Muscle layer of duodenum (tissue), 2 donors: ENCODE measurements around the gene LMX1A.

ENCODE experiments used
- H3K27ac ChIP-seq: one replicate; pipeline ENCODE4 v1.7.0; 2013; ENCODE audit warnings: mild to moderate bottlenecking, low read length
- H3K27me3 ChIP-seq: one replicate; pipeline ENCODE4 v1.7.0; 2013; ENCODE audit warnings: low read depth, mild to moderate bottlenecking, control low read depth, low read length
- H3K36me3 ChIP-seq, 2 donors: one replicate each; pipeline ENCODE4 v1.7.0; 2013; ENCODE audit warnings: low read length in 2 of 2, control low read depth in 1 of 2, mild to moderate bottlenecking in 1 of 2; ENCODE audit not compliant: insufficient read depth in 2 of 2, control insufficient read depth in 1 of 2
- H3K4me1 ChIP-seq, 2 donors: one replicate each; pipeline ENCODE4 v1.7.0; 2013; ENCODE audit warnings: low read length in 2 of 2, mild to moderate bottlenecking in 2 of 2, control low read depth in 1 of 2, moderate library complexity in 1 of 2; ENCODE audit not compliant: insufficient read depth in 2 of 2, control insufficient read depth in 1 of 2
- H3K4me3 ChIP-seq, 2 donors: one replicate each; pipeline ENCODE4 v1.7.0; 2013; ENCODE audit warnings: low read length in 2 of 2, low read depth in 1 of 2, mild to moderate bottlenecking in 1 of 2
- H3K9me3 ChIP-seq, 2 donors: one replicate each; pipeline ENCODE4 v1.7.0; 2013; ENCODE audit warnings: low read length in 2 of 2, control low read depth in 1 of 2, mild to moderate bottlenecking in 1 of 2; ENCODE audit not compliant: control insufficient read depth in 1 of 2
- donor health status: healthy.

LMX1A gene

GRCh38 chr1:165254376-165254775 lies 102.1 kb downstream of the LMX1A start:
- Histone ChIP-seq H3K27ac (no peak overlapping the region), H3K9me3 (no peaks in the 10 kb centered on the region), H3K36me3 (no peaks in the 10 kb centered on the region), H3K4me1 (no peaks in the 10 kb centered on the region), H3K4me3 (no peak overlapping the region), H3K27me3 (no peaks in the 10 kb centered on the region)

GRCh38 chr1:165253818-165254254 lies 102.7 kb downstream of the LMX1A start:
- no peaks in the 10 kb centered on the region for H3K9me3 ChIP-seq
- no peaks in the 10 kb centered on the region for H3K27me3 ChIP-seq
- H3K36me3 ChIP-seq, result no peaks in the 10 kb centered on the region
- H3K4me1 ChIP-seq, result no peaks in the 10 kb centered on the region
- H3K4me3 ChIP-seq, result no peak overlapping the region
- no peak overlapping the region for H3K27ac ChIP-seq

GRCh38 chr1:165248969-165249571 lies 107.4 kb downstream of the LMX1A start:
- H3K27ac ChIP-seq, result no peak overlapping the region
- H3K4me3 ChIP-seq, result no peak overlapping the region
- no peaks in the 10 kb centered on the region for H3K4me1 ChIP-seq
- H3K27me3 ChIP-seq, result no peaks in the 10 kb centered on the region
- no peaks in the 10 kb centered on the region for H3K9me3 ChIP-seq
- no peaks in the 10 kb centered on the region for H3K36me3 ChIP-seq

- no peak overlapping the region for H3K27ac ChIP-seq
- no peak overlapping the region for H3K4me3 ChIP-seq
- H3K9me3 ChIP-seq, result no peaks in the 10 kb centered on the region
- no peaks in the 10 kb centered on the region for H3K36me3 ChIP-seq
- H3K27me3 ChIP-seq, result no peaks in the 10 kb centered on the region
- peaks cover 0 to 5% of the 10 kb centered on the region in 2 donors for H3K4me1 ChIP-seq
Observed at GRCh38 chr1:165241952-165242351, 114.6 kb downstream of the LMX1A start.

- Histone ChIP-seq H3K4me3 (no peak overlapping the region), H3K9me3 (no peaks in the 10 kb centered on the region), H3K36me3 (no peaks in the 10 kb centered on the region), H3K4me1 (peaks cover 0 to 5% of the 10 kb centered on the region in 2 donors), H3K27me3 (no peaks in the 10 kb centered on the region), H3K27ac (no peak overlapping the region)
Observed at GRCh38 chr1:165241321-165241720, 115.2 kb downstream of the LMX1A start.

- Histone ChIP-seq H3K4me3 (no peak overlapping the region), H3K9me3 (no peaks in the 10 kb centered on the region), H3K36me3 (no peaks in the 10 kb centered on the region), H3K4me1 (peaks cover 0 to 12% of the 10 kb centered on the region in 2 donors), H3K27me3 (no peaks in the 10 kb centered on the region), H3K27ac (no peak overlapping the region)
Observed at GRCh38 chr1:165240492-165240891, 116.0 kb downstream of the LMX1A start.

- no peaks in the 10 kb centered on the region for H3K9me3 ChIP-seq
- H3K36me3 ChIP-seq, result no peaks in the 10 kb centered on the region
- H3K4me1 ChIP-seq, result peaks cover 0 to 16% of the 10 kb centered on the region in 2 donors
- no peak overlapping the region for H3K4me3 ChIP-seq
- H3K27ac ChIP-seq, result no peak overlapping the region
- H3K27me3 ChIP-seq, result peaks cover 5% of the 10 kb centered on the region
Observed at GRCh38 chr1:165239873-165240272, 116.6 kb downstream of the LMX1A start.

GRCh38 chr1:165235777-165236291 lies 120.7 kb downstream of the LMX1A start:
- H3K9me3 ChIP-seq, result no peaks in the 10 kb centered on the region
- no peak overlapping the region for H3K27ac ChIP-seq
- peaks cover 9% of the 10 kb centered on the region for H3K27me3 ChIP-seq
- peaks cover 0 to 16% of the 10 kb centered on the region in 2 donors for H3K4me1 ChIP-seq
- peak overlapping the region; percentile 35 to 69 for H3K4me3 ChIP-seq
- H3K36me3 ChIP-seq, result no peaks in the 10 kb centered on the region

GRCh38 chr1:165235155-165235776 lies 121.2 kb downstream of the LMX1A start:
- Histone ChIP-seq H3K4me3 (peak overlapping the region; percentile 35 to 69), H3K27ac (no peak overlapping the region), H3K27me3 (peaks cover 9% of the 10 kb centered on the region), H3K36me3 (no peaks in the 10 kb centered on the region), H3K4me1 (peaks cover 0 to 11% of the 10 kb centered on the region in 2 donors), H3K9me3 (no peaks in the 10 kb centered on the region)

- Histone ChIP-seq H3K9me3 (no peaks in the 10 kb centered on the region), H3K27me3 (peaks cover 9% of the 10 kb centered on the region), H3K4me3 (no peak overlapping the region), H3K4me1 (peaks cover 0 to 11% of the 10 kb centered on the region in 2 donors), H3K36me3 (no peaks in the 10 kb centered on the region), H3K27ac (no peak overlapping the region)
Observed at GRCh38 chr1:165234149-165234548, 122.4 kb downstream of the LMX1A start.

GRCh38 chr1:165228676-165229075 lies 127.8 kb downstream of the LMX1A start:
- Histone ChIP-seq H3K27ac (no peak overlapping the region), H3K4me3 (no peak overlapping the region), H3K9me3 (no peaks in the 10 kb centered on the region), H3K36me3 (no peaks in the 10 kb centered on the region), H3K4me1 (no peaks in the 10 kb centered on the region), H3K27me3 (no peaks in the 10 kb centered on the region)
